ENCODE results near the gene CDX2.

Gene CDX2

GRCh38 chr13:27988520-27988919 lies 19.4 kb upstream of the CDX2 start, which contains the start of gene URAD:
TSS of gene URAD (minus strand) at chr13:27988693. CDS start at chr13:27988637, 56 bp downstream.
- TF ChIP-seq CTCF (IDR thresholded peaks at IDR 0.05; ENCODE audit: low read depth, low read length, missing control alignments), result no peak
- no peak within 1 kb of the TSS for H3K4me3 ChIP-seq (replicated peaks; ENCODE audit: low read depth, low read length)
- no peak for DNase-seq (ENCODE audit: extremely low read depth, low read depth)

- DNase-seq (ENCODE audit: extremely low read depth, low read depth), result no peak
- no peak overlapping the region for H3K4me3 ChIP-seq (replicated peaks; ENCODE audit: low read depth, low read length)
- TF ChIP-seq CTCF (IDR thresholded peaks at IDR 0.05; ENCODE audit: low read depth, low read length, missing control alignments), result no peak
These were observed 16.5 kb upstream of the CDX2 start for GRCh38 chr13:27985600-27985999.

- no peak for DNase-seq (ENCODE audit: extremely low read depth, low read depth)
- TF ChIP-seq CTCF (IDR thresholded peaks at IDR 0.05; ENCODE audit: low read depth, low read length, missing control alignments), result no peak
- H3K4me3 ChIP-seq (replicated peaks; ENCODE audit: low read depth, low read length), result no peak overlapping the region
These were observed 13.2 kb upstream of the CDX2 start for GRCh38 chr13:27982361-27982760.

GRCh38 chr13:27981006-27981708 lies 12.0 kb upstream of the CDX2 start:
- no peak for TF ChIP-seq CTCF (IDR thresholded peaks at IDR 0.05; ENCODE audit: low read depth, low read length, missing control alignments)
- H3K4me3 ChIP-seq (replicated peaks; ENCODE audit: low read depth, low read length), result no peak overlapping the region
- DNase-seq (ENCODE audit: extremely low read depth, low read depth), result no peak

GRCh38 chr13:27980280-27980998 lies 11.3 kb upstream of the CDX2 start:
- no peak overlapping the region for H3K4me3 ChIP-seq (replicated peaks; ENCODE audit: low read depth, low read length)
- no peak for TF ChIP-seq CTCF (IDR thresholded peaks at IDR 0.05; ENCODE audit: low read depth, low read length, missing control alignments)
- no peak for DNase-seq (ENCODE audit: extremely low read depth, low read depth)

- TF ChIP-seq CTCF (IDR thresholded peaks at IDR 0.05; ENCODE audit: low read depth, low read length, missing control alignments), result no peak
These were observed 10.7 kb upstream of the CDX2 start for GRCh38 chr13:27979765-27980279.

More at GRCh38 chr13:27979765-27980279, 10.7 kb upstream of the CDX2 start:
- H3K4me3 ChIP-seq (replicated peaks; ENCODE audit: low read depth, low read length), result no peak overlapping the region
- DNase-seq (ENCODE audit: extremely low read depth, low read depth), result no peak
